Stimulated activated CD8-positive, alpha-beta memory T cell treated with anti-CD3 and anti-CD28 coated beads, Interleukin-7, amount 100 ng/mL, for 48 hours (primary cell): Measurements from ENCODE around the gene VRK1.
A peak's percentile ranks its signal among the peaks of the same experiment; 100 is the strongest.
"Not testable (repeated sequence)": the region's sequence is repeated elsewhere in the genome, so short reads cannot be mapped to it uniquely, and the experiment has no call there.

Experiments used
- DNase-seq, 2 donors: peaks; one replicate each; pipeline ENCODE4 v3.0.0-alpha.2; 2020; ENCODE audit warnings: low read depth in 1 of 2; ENCODE audit errors: extremely low read depth in 1 of 2

VRK1 gene, protein sequence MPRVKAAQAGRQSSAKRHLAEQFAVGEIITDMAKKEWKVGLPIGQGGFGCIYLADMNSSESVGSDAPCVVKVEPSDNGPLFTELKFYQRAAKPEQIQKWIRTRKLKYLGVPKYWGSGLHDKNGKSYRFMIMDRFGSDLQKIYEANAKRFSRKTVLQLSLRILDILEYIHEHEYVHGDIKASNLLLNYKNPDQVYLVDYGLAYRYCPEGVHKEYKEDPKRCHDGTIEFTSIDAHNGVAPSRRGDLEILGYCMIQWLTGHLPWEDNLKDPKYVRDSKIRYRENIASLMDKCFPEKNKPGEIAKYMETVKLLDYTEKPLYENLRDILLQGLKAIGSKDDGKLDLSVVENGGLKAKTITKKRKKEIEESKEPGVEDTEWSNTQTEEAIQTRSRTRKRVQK

DNA sequence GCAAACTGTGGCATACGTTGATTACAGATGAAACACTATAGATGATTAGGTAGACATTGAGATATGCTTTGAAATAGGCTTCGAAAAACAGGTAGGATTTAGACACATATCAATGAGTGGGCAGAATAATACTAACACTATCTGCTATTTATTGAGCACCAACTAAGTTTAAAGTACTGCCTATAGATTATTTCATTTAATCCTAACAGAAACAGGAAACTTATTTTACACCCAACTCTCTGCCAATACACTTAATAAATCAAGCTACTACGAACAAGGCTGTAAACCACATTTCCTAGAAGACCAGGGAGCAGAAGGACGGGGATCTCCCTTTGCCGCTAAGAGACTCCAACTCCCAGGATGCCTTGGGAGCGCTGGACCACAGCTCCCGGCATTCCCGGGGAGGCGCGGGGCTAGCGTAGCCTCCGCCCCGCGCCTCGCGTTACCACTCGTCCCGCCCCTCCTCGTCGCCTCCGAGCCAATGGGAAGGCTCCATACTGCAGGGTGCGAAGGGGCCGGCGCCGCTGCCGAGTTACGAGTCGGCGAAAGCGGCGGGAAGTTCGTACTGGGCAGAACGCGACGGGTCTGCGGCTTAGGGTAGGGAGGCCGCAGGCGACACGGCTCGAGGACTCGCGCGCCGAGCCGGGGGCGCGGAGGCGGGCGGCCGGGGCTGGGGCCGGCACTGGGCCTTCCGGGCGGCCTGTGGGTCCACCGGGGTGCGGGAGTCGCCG is at the start of gene VRK1:
Gene VRK1 (plus strand): TSS at position 532 of the 731 bp plus-strand sequence. CDS start 36,090 bp downstream, outside the sequence.
- DNase-seq = peak; percentile 85 to 88

DNA sequence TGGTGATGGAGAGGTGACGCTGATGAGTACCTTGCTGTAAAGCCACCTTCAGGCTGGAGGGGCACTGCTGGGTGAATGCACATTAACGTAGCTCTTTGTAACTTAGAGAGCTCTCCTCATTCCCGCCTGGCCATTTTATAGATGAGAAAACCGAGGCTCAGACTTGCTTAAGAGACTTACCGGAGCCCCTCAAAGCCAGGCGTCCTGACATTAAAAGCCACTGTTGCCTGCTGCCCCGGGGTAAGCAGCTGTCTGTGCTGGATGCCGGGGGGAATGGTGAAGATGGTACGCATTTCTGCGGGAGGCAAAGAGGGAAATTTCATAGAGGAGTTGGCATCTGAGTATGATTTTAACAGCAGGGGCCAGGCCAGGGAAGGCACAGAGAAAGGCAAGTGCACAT is 49.6 kb upstream of the VRK1 start:
- DNase-seq = no peak

DNA sequence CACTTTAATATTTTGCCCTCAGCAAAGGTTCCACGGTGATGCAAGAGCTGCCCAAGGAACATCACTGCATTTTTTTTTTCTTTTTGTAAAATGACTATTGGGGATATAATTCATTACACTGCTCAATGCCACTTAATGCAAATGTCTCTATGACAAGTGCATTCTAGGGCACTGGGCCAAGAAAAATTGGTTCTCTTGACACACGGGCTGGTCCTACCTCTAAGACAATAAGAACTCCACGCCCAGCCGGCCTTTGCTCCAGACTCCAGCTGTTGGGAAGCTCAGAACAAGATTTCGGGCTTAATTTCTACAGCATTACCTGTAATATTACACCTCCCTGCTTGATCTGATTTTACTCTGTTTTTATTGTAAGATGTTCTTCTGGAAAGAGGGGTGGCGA is 48.8 kb upstream of the VRK1 start:
- DNase-seq = no peak

DNA sequence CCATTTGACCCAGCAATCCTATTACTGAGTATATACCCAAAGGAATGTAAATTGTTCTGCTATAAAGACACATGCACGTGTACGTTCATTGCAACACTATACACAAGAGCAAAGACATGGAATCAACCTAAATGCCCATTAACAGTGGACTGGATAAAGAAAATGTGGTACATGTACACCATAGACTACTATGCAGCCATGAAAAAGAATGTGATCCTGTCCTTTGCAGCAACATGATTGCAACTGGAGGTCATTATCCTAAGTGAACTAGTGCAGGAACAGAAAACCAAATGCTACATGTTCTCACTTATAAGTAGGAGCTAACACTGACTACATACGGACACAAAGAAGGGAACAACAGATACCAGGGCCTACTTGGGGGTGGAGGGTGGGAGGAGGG is 45.7 kb upstream of the VRK1 start:
- DNase-seq = no peak

DNA sequence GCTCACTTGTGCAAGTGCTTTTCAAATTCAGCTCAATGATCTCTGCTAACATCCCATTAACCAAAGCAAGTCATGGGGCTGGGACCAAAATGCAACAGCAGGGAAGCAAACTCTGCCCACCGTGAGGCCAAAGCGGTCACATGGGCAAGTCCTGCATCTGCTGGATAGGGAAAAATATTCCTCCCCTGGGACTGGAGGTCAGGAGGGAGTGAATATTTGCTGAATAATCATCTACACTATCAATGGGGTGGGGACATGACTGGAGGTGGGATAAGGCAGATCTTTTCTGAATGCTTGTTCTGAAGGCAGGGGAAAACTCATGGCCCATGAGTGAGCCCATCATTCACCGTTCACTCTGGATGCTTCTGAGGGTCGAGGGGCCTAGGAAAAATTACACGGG is 45.1 kb upstream of the VRK1 start:
- DNase-seq = no peak

DNA sequence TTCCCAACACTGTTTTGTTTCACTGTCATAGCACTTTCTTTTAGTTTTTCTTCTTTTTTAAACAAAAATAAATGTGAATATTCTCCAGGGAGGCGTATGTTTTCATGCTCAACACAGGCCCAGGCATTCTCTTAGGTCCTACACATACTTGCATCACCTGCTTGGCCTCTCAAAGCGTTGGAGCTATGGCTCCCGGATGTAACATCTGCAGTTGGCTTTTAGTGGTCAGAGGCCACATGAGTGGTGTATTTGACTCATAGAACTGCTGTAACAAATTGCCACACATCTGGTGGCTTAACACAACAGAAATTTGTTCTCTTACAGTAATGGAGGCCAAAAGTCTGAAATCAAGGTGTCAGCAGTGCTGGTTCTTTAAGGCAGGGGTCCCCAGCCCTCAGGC is 44.6 kb upstream of the VRK1 start:
- no peak for DNase-seq

DNA sequence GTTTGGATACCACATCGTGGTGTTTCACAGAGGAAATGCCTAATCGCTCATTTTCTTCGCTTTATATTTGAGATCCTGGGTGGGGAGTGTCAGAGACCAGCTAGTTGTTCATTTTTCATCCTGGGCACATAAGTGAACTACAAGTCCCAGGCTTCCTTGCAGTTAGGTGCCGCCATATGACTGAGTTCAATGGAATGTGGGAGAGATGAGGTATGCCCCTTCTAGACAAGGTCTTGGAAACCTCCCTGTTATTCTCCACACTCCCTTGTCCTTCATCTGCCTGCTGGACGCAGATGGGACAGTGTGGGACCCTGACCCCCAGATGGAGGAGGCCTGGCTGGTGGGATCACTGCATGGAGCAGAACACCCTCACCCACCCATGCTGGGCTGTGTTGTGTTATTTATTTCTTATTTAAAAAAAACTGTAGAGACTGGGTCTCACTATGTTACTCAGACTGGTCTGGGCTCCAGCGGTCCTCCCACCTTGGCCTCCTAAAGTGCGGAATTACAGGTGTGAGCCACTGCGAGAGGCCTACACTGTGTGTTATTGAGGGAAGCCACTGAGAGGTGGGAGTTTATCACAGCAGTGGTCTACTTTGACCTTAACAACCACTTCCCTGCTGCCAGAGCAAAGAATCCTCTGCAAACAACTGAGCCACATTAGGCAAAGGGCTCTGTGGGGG is 42.9 kb upstream of the VRK1 start:
- no peak for DNase-seq

DNA sequence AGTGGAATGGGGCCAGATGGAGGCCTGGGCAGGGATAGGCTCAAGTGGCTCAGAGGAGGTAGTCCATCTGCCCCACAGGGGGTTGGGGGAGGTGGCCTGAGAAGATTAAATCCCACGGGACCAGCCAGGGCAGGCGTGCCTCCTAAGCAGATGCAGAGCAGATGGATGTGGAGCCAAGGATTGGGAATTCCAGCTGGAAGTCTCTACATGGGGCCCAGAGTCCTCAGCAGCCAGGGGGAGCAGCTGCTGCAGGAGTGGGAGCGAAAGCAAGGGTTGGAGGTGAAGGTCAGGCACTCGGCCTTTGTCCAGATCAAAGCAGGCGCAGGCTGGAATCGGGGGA is 42.4 kb upstream of the VRK1 start:
- DNase-seq = no peak

DNA sequence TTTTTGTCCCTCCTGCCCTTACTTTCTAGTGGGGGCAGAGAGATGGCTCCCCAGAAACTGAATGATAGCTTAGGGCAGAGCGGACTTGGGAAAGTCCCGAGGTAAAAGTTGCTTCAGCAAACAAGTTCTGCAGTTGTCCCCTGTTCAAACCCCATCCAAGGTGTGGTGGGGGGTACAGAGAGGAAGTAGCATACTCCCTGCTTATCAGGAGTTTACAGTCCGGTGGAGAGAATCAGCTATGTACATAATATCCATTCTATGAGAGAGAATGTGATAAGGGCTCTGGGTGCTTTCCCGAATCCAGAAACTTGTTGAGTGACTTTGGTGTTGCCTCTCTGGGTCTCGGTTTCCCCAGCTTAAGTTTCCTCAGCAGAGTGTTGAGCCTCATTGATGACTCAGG is 40.4 kb upstream of the VRK1 start:
- no peak for DNase-seq

DNA sequence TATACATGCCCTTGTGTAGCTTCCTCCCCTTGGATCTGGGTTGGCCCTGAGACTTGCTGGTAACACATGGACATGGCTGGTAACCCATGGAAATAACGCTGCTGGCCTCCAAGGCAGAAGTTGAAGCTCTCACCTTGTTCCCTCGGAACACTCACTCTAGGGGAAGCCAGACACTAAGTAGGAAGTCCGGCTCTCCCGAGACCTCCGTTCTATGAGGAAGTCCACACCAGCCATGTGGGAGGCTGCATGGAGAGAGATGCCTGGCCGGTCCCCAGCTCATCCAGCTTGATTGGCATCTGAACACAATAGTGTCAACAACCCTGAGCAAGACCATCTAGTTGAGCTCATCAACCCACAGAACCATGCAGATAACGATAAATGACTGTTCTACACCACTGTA is 39.7 kb upstream of the VRK1 start:
- no peak for DNase-seq

DNA sequence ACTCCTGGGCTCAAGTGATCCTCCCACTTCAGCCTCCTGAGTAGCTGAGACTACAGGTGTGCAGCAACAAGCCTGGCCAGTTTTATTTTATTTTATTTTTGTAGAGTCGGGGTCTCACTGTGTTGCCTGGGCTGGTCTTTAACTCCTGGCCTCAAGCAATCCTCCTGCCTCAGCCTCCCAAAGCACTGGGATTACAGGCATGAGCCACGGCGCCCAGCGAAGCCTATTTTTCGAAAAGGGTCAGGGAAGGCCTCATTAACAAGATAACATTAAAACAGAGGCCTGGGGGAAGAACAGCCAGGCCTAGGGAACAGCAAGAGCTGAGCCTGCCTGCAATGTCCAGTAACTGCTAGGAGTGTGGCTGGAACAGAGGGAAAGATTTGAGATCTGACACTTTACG is 36.1 kb upstream of the VRK1 start:
- no peak for DNase-seq

DNA sequence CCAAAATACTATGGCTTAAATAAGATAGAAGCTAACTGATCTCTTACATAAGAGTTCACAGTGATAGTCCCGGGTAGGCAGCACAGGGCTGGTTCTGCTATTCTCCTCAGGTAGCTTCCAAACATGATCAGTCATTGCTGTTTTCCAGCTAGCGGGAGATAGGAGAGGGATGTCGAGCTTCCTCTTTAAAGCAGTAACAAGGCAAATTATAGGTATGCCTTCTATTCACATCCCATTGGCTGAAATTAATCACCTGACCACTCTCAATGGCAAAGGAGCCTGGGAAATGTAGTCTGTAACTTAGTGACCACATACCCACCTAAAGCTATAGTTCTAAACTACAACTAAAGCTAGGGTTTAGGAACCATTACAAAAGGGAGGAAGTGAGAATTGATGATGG is 34.5 kb upstream of the VRK1 start:
- DNase-seq = no peak

DNA sequence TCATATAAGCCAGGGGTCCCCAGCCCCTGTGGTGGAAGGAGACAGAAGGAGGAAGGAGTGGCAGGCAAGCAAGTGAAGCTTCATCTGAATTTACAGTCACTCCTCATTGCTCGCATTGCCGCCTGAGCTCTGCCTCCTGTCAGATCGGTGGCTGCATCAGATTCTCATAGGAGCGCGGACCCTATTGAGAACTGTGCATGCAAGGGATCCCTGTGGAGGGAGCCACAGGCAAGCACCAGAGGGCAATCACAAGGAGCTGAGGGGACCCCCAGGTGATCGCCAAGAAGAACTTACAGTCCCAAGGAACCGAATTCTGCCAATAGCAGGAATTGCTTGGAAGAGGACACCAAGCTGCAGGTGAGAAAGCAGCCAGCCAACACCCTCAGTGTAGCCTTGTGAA is 33.2 kb upstream of the VRK1 start:
- DNase-seq = no peak

DNA sequence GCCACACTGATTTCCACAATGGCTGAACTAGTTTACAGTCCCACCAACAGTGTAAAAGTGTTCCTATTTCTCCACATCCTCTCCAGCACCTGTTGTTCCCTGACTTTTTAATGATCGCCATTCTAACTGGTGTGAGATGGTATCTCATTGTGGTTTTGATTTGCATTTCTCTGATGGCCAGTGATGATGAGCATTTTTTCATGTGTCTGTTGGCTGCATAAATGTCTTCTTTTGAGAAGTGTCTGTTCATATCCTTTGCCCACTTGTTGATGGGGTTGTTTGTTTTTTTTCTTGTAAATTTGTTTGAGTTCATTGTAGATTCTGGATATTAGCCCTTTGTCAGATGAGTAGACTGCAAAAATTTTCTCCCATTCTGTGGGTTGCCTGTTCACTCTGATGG is 32.0 kb upstream of the VRK1 start:
- DNase-seq = not testable (repeated sequence)

DNA sequence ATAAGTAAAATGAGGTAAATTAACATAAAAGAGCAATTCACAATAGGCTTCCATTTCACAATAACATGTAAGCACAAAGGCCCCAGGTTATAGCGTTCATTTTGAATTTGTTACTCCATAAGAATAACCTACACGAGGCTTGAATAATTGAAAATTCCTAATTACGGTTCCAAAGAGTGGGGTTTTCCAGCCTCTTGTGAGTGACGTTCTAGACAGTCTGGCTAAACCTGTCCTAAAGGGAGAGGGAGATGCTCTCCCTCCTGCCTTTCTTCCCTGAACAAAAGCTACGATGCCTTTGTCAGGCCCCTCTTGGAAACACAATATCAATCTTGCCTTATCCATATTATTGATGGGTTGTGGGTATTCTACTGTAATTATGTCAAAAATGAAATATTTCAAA is 24.3 kb upstream of the VRK1 start:
- no peak for DNase-seq

DNA sequence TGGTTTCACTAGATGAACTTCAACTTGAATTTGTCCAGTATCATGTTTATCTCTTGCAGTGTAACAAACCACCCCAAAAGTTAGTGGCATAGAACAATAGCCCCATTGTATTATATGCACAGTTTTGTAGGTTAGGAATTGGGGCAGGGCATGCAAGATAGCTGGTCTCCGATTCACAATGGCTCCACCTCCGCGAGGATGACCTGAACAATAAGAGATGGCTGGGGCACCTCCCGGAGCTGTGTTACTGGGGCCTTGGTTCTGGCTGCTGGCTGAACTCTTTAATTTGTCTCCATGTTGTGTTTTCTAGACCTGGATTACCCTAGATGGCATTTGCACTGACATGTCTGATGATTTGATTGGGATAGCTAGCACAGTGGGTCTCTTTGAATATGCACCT is 20.4 kb upstream of the VRK1 start:
- no peak for DNase-seq

DNA sequence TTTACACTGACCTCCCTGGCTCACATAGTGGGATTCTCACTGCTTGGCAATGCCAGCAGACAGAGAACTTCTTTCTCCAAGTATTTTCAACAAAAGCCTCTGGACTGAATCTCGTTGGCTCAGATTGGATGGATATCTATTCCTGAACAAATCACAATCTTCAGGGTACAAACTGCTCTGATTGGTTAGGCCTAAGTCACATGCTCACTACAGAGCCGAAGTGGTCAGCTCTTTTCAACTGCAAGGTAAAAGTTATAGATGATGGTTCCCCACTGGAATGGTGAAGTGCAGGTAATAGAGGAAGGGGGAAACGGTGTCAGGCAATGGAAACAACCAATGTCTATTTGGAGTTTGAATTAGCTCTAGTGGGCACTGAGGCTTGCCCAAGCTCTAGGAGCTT is 16.7 kb upstream of the VRK1 start:
- DNase-seq = no peak

DNA sequence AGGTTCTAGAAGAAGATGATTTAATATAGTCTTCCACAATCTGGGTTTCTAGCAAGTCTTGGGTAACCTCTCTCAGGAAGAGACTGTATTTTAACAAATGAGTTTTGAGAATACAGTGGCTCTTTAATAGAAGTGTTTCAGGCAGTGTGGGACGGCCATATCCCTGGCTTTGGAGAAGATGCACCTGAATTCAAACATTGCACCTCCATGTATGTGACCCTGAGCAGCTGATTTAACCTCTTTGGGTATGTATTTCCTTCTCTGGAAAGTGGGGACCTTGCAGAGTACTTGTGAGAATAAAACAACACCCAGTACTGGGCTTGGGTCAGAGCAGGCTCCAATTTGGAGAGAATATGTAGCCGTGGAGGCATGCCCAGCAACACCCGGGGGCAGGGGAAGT is 15.8 kb upstream of the VRK1 start:
- DNase-seq = no peak

DNA sequence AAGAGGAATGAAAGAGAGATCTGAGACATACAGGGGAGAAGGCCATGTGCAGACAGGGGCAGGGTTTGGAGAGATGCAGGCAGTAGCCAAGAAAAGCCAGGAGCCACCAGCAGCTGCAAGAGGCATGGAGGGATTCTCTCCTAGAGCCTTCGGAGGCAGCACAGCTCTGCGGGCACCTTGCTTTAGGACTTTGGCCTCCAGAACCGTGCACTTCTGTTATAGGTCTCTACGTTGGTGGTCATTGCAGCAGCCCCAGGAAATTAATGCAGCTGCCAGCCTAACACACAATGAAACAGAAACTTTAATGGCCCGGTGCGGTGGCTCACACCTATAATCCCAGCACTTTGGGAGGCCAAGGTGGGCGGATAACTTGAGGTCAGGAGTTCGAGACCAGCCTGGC is 14.7 kb upstream of the VRK1 start:
- DNase-seq = no peak

DNA sequence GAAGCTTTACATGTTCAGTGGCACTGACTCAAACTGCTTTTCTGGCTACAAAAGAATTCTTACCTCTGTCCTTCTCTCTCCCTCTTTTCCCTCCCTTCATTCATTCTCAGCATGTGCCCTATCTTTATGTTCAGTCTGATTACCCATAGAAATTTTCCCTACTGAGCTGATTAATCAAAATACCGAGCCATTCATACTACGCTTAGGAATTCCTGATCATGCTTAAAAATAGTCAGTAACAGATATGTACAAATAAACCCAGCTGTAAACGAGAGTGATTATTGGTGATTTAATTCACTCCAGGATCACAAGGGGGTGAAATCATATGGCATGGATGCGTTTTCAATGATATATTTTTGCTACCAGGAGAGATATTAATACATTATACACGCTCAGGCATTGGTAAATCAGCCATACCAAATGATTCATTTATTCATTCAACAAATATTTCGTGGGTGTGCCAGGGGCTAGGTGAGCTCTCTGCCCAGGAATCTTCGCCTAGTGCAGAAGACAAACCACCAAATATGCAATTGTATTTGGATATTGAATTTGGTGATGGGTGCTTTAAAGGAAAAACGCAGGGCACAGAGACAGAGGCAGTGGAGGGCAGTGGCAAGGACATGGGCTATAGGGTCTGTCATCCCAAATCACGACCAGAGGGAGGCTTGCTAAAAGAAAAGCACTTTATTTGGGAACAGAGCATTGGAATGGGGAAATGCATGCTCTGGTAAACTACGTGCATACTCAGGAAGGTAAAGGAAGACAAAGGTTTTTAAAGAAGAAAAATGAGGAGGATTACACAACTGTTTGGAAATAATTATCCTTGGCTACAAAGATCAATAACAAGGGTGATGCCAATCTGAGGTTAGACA is 13.9 kb upstream of the VRK1 start:
- DNase-seq = no peak

DNA sequence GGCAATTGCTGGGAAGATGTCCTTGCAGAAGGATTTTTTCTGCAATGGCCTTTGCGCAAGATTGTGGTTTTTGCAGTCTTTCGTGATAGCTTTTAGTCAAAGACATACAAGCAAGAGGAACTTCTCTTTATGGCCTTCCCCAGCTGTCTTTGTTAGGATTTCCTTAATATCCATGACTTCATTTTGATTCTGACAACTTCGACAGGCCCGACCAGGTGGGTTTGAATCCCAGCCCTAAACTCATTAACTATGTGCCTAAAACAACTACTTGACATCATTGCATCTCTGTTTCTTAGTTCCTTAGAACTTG is 13.3 kb upstream of the VRK1 start:
- DNase-seq = no peak
